ENCODE measurements around the gene MBD3. TPM values are rescaled to one million over a fixed set of nuclear protein-coding genes. Genes with fewer than 3 reads are reported as not detected.

MBD3 gene
- total RNA-seq, 2 experiments from 2014 or later, result 58.1 to 63.7 TPM

DNA sequence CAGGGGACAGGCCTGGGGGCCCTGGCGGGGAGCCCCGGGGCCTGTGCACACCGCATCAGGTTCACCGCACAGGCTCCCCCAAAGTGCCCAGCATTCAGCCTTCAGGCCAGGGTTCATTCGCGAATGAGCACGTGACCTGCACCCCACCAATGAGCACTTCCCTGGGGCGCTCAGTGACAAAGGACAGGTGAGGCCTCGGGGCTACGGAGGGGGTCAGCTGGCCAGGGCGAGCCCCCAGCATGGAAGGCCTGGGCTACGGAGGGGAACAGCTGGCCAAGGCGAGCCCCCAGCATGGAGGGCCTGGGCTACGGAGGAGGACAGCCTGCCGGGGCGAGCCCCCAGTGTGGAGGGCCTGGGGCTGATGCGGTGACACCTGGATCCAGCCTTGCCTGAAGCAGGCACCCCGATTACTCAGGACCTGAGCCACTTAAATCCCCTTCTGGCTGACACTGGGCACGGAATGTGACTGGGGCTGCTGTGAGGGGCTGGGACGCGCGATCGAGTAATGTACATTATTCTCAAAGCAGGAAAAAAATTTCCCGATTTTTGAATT, 36.7 kb upstream of the MBD3 start:
- no peak for DNase-seq
- H3K9me3 Mint-ChIP-seq, result no peaks in the 10 kb centered on the region
- H3K4me1 Mint-ChIP-seq (ENCODE audit: low read depth), result no peaks in the 10 kb centered on the region
- CTCF ChIA-PET, result interaction anchor here (0.7 kb wide), 1 partner anchor 1644 kb away, joined by 3 read pairs; no protein-coding TSS in a partner anchor
- intact Hi-C loops (cut with micrococcal nuclease), result no loop called here
- no peak overlapping the region for H3K27ac Mint-ChIP-seq
- no peaks in the 10 kb centered on the region for H3K27me3 Mint-ChIP-seq (ENCODE audit: low read depth)
- no peak overlapping the region for H3K4me3 Mint-ChIP-seq
- H3K36me3 Mint-ChIP-seq (ENCODE audit: low read depth), result peaks cover 9% of the 10 kb centered on the region

DNA sequence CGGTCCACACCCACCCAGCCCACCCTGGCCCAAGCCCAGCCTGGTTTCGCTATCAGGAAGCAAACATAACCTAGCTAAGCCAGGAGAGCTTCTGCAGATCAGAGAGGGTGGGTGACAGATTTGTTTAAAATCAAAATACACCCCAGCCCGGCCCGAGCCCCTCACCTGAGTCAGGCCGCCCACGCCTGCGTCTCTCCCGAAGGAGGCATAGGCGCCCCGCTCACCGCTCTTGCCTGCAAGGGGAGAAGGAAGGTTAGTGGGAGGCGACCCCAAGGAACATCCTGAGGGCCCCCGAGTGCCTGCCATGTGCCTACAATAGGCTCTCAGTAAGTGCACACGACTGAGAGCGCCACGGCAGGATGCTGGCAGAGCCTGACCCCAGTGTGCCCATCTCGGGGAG, 34.5 kb upstream of the MBD3 start:
- H3K9me3 Mint-ChIP-seq, result no peaks in the 10 kb centered on the region
- no peaks in the 10 kb centered on the region for H3K4me1 Mint-ChIP-seq (ENCODE audit: low read depth)
- no peak overlapping the region for H3K27ac Mint-ChIP-seq
- no peaks in the 10 kb centered on the region for H3K27me3 Mint-ChIP-seq (ENCODE audit: low read depth)
- CTCF ChIA-PET, result interaction anchor here (0.6 kb wide), 1 partner anchor 33 kb away, joined by 3 read pairs; no protein-coding TSS in a partner anchor
- intact Hi-C loops (cut with micrococcal nuclease), result no loop called here
- no peak overlapping the region for H3K4me3 Mint-ChIP-seq
- peaks cover 13% of the 10 kb centered on the region for H3K36me3 Mint-ChIP-seq (ENCODE audit: low read depth)
- no peak for DNase-seq

DNA sequence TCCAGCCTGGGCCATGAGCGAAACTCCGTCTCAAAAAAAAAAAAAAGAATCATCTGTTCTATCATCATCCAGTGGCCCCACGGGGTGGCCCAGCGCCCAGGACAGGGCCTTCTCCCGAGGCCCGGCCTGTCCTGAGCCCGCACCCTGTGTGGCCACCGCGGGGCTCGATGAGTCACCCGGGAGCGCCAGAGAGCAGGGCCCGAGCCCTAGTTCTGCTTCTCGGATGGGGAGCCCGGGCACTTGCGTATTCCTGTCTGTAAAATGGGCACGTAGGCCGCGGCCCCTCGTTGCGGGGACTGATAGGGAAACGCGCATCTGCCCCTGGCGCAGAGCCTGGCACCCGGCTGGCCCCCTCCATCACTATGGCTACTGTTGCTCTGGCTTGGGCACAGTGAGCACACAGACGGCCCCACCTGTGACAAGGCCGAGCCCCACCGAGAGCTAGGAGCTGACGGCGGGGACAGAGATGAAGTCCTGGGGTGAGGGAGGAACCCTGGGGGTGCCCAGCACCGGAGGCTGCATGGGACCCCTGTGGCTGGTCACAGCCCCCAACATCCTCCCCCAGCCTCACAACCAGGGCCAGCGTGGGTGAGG, 33.8 kb upstream of the MBD3 start:
- no peak overlapping the region for H3K27ac Mint-ChIP-seq
- intact Hi-C loops (cut with micrococcal nuclease), result no loop called here
- no peaks in the 10 kb centered on the region for H3K27me3 Mint-ChIP-seq (ENCODE audit: low read depth)
- no peaks in the 10 kb centered on the region for H3K4me1 Mint-ChIP-seq (ENCODE audit: low read depth)
- CTCF ChIA-PET, result no interaction called here
- no peaks in the 10 kb centered on the region for H3K9me3 Mint-ChIP-seq
- H3K36me3 Mint-ChIP-seq (ENCODE audit: low read depth), result peaks cover 13% of the 10 kb centered on the region
- DNase-seq, result no peak
- no peak overlapping the region for H3K4me3 Mint-ChIP-seq

DNA sequence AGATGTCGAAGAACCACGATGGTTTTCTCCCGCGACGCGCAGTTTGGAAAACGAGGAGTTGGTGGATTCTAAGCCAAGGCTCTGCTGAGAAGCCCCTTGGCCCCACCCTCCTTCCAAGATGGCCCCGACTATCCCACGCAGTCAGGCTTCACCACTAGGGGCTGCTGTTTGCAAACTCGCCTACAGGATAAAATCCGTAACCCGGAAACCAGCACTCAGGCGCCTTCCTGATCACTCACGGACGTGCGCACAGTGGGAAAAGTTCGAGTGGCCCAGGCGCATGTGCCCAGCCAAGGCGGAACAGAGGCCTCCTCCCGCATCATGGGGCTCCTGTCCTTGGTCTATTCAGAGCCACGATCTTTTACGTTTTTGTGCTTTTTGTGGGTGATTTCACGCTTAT, 31.8 kb upstream of the MBD3 start:
- H3K27me3 Mint-ChIP-seq (ENCODE audit: low read depth), result no peaks in the 10 kb centered on the region
- no peaks in the 10 kb centered on the region for H3K4me1 Mint-ChIP-seq (ENCODE audit: low read depth)
- H3K4me3 Mint-ChIP-seq, result no peak overlapping the region
- H3K27ac Mint-ChIP-seq, result no peak overlapping the region
- no peaks in the 10 kb centered on the region for H3K9me3 Mint-ChIP-seq
- H3K36me3 Mint-ChIP-seq (ENCODE audit: low read depth), result peaks cover 13% of the 10 kb centered on the region
- CTCF ChIA-PET, result interaction anchor here (0.6 to 1.6 kb wide), 3 partner anchors 26 to 379 kb away, joined by 3 to 7 read pairs (median 3); no protein-coding TSS in a partner anchor
- intact Hi-C loops (cut with micrococcal nuclease), result loop anchor here (5.0 kb wide), 1 partner anchor 48 kb away; no protein-coding TSS in a partner anchor
- peak; percentile 72 for DNase-seq

DNA sequence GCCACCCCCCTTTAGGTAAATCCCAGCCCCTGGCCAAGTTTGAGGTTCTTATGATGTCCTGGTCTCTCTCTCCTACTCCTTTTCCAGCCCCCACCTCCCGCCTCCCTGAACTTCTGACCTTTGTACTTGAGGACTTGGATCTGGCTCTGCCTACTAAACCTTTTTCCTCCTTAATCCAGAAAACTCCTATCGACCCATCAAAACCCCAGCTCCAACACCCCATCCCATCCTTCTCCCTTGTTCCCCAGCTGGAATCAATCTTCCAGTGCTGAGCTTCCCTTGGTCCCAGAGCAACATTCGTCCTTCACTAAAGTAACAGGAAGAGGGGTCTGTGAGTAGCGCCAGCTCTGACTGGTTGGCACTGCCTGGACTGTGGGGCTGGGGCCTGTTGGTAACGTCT, 29.9 kb upstream of the MBD3 start:
- Mint-ChIP-seq H3K4me3 (no peak overlapping the region), H3K27ac (no peak overlapping the region)
- intact Hi-C loops (cut with micrococcal nuclease), result loop anchor here (5.0 kb wide), 1 partner anchor 50 kb away; no protein-coding TSS in a partner anchor

DNA sequence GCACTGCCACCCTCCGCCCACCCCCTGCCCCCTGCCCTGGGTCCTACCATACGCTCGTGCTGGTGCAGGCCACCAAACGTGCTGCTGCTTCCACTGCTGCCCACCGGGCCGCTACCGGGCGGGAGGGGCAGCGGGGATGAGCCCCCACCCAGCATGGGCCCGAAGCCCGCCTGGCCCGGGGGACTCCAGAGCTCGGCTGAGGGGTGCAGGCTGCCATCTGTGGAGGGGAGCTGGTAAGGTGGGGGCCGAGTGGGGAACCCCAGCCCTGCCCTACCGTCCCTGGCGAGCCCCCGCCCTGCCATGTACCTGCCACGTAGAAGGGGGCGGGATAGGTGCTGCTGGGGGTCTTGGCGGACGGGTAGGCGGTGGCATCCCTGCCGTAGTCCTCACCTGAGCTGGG, 29.3 kb upstream of the MBD3 start:
- Mint-ChIP-seq H3K4me1 (ENCODE audit: low read depth) (peaks cover 15% of the 10 kb centered on the region), H3K27ac (no peak overlapping the region), H3K4me3 (no peak overlapping the region), H3K36me3 (ENCODE audit: low read depth) (peaks cover 18% of the 10 kb centered on the region), H3K27me3 (ENCODE audit: low read depth) (no peaks in the 10 kb centered on the region), H3K9me3 (no peaks in the 10 kb centered on the region)
- intact Hi-C loops (cut with micrococcal nuclease), result loop anchor here (5.0 kb wide), 1 partner anchor 50 kb away; no protein-coding TSS in a partner anchor
- CTCF ChIA-PET, result interaction anchor here (1.2 kb wide), 1 partner anchor 51 kb away, joined by 3 read pairs; no protein-coding TSS in a partner anchor
- no peak for DNase-seq

More for the DNA sequence above, 29.9 kb upstream of the MBD3 start:
- CTCF ChIA-PET, result no interaction called here
- no peaks in the 10 kb centered on the region for H3K9me3 Mint-ChIP-seq
- H3K27me3 Mint-ChIP-seq (ENCODE audit: low read depth), result no peaks in the 10 kb centered on the region
- peaks cover 16% of the 10 kb centered on the region for H3K36me3 Mint-ChIP-seq (ENCODE audit: low read depth)
- H3K4me1 Mint-ChIP-seq (ENCODE audit: low read depth), result peaks cover 10% of the 10 kb centered on the region
- DNase-seq, result no peak

DNA sequence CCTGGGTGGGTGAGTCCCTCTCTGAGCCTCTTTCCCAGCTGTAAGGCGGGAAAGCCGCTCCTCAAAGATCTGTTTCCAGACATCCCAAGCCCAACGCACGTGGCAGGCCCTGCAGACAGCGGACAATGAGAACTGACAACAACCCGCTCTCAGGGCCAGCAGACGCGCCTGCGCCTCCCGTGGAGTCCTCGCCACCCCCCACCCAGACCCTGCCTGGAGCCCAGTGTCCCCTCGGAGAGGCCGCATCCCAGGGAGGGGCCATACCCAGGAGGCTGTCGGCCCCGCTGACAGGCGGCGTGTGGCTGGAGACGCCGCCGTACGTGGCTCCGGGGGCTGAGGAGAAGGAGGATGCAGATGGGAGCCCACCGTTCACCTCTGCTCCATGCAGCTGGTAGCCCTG, 28.9 kb upstream of the MBD3 start:
- no peak for DNase-seq
- H3K4me3 Mint-ChIP-seq, result no peak overlapping the region
- peaks cover 19% of the 10 kb centered on the region for H3K36me3 Mint-ChIP-seq (ENCODE audit: low read depth)
- H3K27ac Mint-ChIP-seq, result no peak overlapping the region
- H3K27me3 Mint-ChIP-seq (ENCODE audit: low read depth), result no peaks in the 10 kb centered on the region
- no peaks in the 10 kb centered on the region for H3K9me3 Mint-ChIP-seq
- peaks cover 20% of the 10 kb centered on the region for H3K4me1 Mint-ChIP-seq (ENCODE audit: low read depth)
- CTCF ChIA-PET, result interaction anchor here (1.2 kb wide), 1 partner anchor 51 kb away, joined by 3 read pairs; no protein-coding TSS in a partner anchor
- intact Hi-C loops (cut with micrococcal nuclease), result loop anchor here (5.0 kb wide), 1 partner anchor 51 kb away; no protein-coding TSS in a partner anchor

DNA sequence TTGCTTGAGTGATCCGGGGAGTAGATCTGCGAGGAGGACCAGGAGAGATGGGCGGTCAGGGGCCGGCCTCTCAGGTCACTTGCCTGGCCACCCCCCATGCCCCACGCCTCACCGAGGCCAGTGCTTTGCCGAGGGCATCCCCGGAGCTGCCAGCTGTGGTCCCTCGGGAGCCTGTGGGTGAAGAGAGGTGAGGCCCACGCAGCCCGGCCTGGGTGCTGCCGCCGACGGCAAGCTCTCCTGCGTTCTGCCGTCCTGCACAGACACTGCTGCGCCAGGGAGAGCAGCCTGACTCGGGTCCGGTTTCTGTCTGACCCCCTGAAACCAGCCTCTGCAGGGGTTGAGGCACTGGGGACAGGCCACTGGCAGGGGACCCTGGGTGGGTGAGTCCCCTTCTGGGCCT, 28.4 kb upstream of the MBD3 start:
- CTCF ChIA-PET, result interaction anchor here (1.2 kb wide), 1 partner anchor 52 kb away, joined by 3 read pairs; no protein-coding TSS in a partner anchor
- intact Hi-C loops (cut with micrococcal nuclease), result loop anchor here (5.0 kb wide), 1 partner anchor 51 kb away; no protein-coding TSS in a partner anchor
- no peaks in the 10 kb centered on the region for H3K27me3 Mint-ChIP-seq (ENCODE audit: low read depth)
- H3K36me3 Mint-ChIP-seq (ENCODE audit: low read depth), result peaks cover 19% of the 10 kb centered on the region
- peaks cover 21% of the 10 kb centered on the region for H3K4me1 Mint-ChIP-seq (ENCODE audit: low read depth)
- no peak overlapping the region for H3K4me3 Mint-ChIP-seq
- DNase-seq, result no peak
- no peak overlapping the region for H3K27ac Mint-ChIP-seq
- H3K9me3 Mint-ChIP-seq, result no peaks in the 10 kb centered on the region

DNA sequence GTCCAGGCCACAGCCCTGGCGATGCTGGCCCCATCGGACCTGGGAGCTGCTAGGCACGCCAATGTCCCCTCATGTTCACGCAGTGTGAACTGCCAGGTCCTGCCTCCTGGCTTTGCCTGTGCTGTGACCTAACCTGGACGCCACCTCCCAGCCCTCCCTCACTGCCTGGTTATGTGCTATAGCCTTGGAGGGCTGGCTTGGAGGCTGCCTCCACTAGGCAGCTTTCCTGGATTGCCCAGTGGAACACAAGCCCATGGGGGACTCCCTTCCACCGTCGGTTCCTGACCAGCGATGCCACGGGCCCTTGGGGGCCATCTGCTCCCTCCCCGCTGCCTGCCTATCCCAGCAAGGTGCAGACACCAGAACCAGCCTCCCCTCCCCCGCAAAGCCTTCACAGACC, 27.8 kb upstream of the MBD3 start:
- no peak overlapping the region for H3K27ac Mint-ChIP-seq
- intact Hi-C loops (cut with micrococcal nuclease), result loop anchor here (5.0 kb wide), 1 partner anchor 52 kb away; no protein-coding TSS in a partner anchor
- H3K27me3 Mint-ChIP-seq (ENCODE audit: low read depth), result no peaks in the 10 kb centered on the region
- CTCF ChIA-PET, result no interaction called here
- no peak for DNase-seq
- H3K4me1 Mint-ChIP-seq (ENCODE audit: low read depth), result peaks cover 21% of the 10 kb centered on the region
- peaks cover 22% of the 10 kb centered on the region for H3K36me3 Mint-ChIP-seq (ENCODE audit: low read depth)
- H3K9me3 Mint-ChIP-seq, result no peaks in the 10 kb centered on the region
- no peak overlapping the region for H3K4me3 Mint-ChIP-seq

DNA sequence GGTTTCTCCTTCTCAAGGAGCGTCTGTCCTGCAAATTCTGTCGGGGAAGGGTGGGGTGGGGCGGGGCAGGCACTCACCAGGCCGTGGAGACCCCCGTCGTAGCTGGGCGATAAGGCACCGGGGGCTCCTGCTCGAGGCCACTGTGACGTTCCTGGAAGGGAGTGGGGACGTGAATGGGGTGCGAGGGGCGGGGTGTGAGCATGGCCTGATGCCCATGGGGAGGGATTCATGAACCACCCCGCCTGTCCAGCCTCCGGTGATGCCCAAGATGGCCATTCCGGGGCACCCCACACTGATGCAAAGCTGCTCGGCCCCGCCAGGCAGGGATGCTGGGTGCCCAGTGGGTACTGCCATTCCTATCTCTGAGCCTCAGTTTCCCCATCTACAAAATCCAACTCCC, 27.0 kb upstream of the MBD3 start:
- DNase-seq, result no peak
- no peaks in the 10 kb centered on the region for H3K9me3 Mint-ChIP-seq
- no peaks in the 10 kb centered on the region for H3K27me3 Mint-ChIP-seq (ENCODE audit: low read depth)
- H3K27ac Mint-ChIP-seq, result no peak overlapping the region
- intact Hi-C loops (cut with micrococcal nuclease), result loop anchor here (5.0 kb wide), 1 partner anchor 53 kb away; no protein-coding TSS in a partner anchor
- H3K4me1 Mint-ChIP-seq (ENCODE audit: low read depth), result peaks cover 21% of the 10 kb centered on the region
- CTCF ChIA-PET, result no interaction called here
- peaks cover 23% of the 10 kb centered on the region for H3K36me3 Mint-ChIP-seq (ENCODE audit: low read depth)
- no peak overlapping the region for H3K4me3 Mint-ChIP-seq

DNA sequence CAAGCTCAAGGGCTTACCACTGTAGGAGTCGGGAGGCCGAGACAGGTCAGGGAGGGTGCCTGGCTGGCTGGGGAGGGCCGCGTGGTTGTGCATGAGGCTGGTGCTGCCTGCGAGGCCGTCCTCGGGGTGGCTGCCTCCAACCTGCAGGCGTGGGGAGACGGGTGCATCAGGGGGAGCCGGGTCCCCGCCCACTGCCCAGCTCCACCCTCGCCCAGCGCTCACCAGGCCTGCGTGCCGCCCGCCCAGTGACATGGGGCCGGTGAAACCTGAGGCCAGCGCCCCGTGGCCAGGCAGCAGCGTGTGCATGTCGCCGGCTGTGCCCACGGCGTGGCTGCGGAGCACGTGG, 26.4 kb upstream of the MBD3 start:
- intact Hi-C loops (cut with micrococcal nuclease), result no loop called here
- no peak overlapping the region for H3K27ac Mint-ChIP-seq

DNA sequence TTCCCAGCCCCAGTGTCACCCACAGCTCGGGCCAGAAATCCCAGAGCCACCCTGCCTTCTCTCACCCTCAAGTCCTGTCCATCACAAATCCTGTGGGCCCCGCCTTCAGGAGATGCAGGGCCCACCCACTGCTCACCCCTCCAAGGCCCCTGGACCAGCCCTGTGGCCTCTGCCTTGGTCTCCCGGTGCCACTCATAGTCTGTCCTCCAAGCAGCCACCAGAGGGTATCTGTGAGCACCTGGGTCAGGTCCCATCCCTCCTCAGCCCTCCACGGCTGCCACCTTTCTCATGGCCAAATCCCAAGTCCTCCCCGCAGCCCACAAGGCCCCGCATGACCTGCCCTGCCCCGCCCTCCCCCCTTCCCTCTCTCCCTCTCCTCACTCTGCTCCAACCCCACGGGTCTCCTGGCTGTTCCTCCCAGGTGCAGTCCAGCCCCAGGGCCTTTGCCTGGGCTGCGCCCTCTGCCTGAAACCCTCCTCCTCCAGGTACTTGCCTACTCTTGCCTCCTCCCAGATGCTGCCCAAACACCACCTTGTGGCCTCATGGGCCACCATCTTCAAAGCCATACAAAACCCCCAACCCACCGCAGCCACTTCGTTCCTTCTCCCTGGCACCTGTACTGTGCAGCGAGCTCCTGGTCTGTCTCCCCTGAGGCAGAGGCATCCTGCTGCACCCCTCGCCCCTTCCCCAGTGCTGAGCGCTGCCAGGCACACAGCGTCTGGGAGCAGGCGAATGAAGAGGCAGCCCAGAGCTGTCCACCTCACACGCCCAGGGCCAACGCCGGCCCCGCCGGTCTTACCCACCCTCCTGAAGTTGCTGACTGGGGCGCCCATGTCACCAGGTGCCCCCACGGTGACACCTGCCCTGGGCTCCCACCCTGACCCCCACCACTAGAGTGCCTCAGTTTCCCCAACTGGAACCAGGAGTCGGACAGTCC, 25.8 kb upstream of the MBD3 start:
- H3K4me1 Mint-ChIP-seq (ENCODE audit: low read depth), result peaks cover 21% of the 10 kb centered on the region
- CTCF ChIA-PET, result interaction anchor here (1.7 kb wide), 1 partner anchor 54 kb away, joined by 6 read pairs; no protein-coding TSS in a partner anchor
- intact Hi-C loops (cut with micrococcal nuclease), result no loop called here
- H3K4me3 Mint-ChIP-seq, result no peak overlapping the region
- DNase-seq, result peak; percentile 41
- peaks cover 21% of the 10 kb centered on the region for H3K36me3 Mint-ChIP-seq (ENCODE audit: low read depth)
- H3K9me3 Mint-ChIP-seq, result no peaks in the 10 kb centered on the region
- H3K27ac Mint-ChIP-seq, result peak overlapping the region; percentile 12
- no peaks in the 10 kb centered on the region for H3K27me3 Mint-ChIP-seq (ENCODE audit: low read depth)

More for the DNA sequence above, 26.4 kb upstream of the MBD3 start:
- CTCF ChIA-PET, result no interaction called here
- peaks cover 21% of the 10 kb centered on the region for H3K36me3 Mint-ChIP-seq (ENCODE audit: low read depth)
- H3K27me3 Mint-ChIP-seq (ENCODE audit: low read depth), result no peaks in the 10 kb centered on the region
- no peak for DNase-seq
- H3K4me3 Mint-ChIP-seq, result no peak overlapping the region
- no peaks in the 10 kb centered on the region for H3K9me3 Mint-ChIP-seq
- H3K4me1 Mint-ChIP-seq (ENCODE audit: low read depth), result peaks cover 21% of the 10 kb centered on the region
